ENCODE data around the gene ABI1.

DNA sequence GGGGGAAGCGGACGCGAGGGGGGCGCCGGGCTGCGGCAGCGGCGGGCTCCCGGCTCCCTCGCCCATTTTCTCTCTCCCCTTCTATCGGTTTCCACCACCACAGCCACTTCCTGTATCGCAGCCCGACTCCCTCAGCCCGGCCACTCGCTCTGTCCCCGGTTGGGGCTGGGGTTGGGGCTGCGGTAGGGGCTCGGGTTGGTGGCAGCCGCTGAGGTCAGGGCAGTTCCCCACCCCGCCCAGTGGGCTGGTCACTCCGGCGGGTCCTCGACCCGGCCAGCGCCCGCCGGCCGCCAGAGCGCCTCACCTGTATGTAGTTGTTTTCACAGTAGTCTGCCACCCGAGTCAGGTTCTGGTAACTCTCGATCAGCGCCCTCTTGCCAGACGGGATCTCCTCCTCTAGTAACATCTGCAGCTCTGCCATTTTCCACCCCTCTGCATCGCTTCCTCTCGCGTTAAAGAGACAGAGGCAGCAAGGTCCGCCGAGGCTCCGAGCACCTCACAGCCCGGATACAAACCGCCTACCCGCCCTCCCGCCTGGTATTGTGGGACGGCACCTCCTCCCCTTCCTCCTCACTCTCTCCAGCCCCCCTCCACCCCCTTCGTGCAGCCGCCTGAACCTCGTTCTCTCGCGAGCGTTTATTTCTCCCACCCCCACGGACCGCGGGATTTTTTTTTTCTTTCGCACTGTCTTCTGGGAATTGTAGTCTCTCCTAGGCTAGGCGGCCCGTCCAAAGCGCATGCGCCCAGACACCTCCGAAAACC lies at the start of gene ABI1:
- TF ChIP-seq, protein P1, sequence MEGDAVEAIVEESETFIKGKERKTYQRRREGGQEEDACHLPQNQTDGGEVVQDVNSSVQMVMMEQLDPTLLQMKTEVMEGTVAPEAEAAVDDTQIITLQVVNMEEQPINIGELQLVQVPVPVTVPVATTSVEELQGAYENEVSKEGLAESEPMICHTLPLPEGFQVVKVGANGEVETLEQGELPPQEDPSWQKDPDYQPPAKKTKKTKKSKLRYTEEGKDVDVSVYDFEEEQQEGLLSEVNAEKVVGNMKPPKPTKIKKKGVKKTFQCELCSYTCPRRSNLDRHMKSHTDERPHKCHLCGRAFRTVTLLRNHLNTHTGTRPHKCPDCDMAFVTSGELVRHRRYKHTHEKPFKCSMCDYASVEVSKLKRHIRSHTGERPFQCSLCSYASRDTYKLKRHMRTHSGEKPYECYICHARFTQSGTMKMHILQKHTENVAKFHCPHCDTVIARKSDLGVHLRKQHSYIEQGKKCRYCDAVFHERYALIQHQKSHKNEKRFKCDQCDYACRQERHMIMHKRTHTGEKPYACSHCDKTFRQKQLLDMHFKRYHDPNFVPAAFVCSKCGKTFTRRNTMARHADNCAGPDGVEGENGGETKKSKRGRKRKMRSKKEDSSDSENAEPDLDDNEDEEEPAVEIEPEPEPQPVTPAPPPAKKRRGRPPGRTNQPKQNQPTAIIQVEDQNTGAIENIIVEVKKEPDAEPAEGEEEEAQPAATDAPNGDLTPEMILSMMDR (IDR thresholded peaks at IDR 0.05) = no peak
- TF ChIP-seq POLR2A (IDR thresholded peaks at IDR 0.05) = peak; percentile 96
